Right lobe of liver (tissue), 6 donors: Measurements from ENCODE around the gene CTIF. TPM values are rescaled to one million over a fixed set of nuclear protein-coding genes. Genes with fewer than 3 reads are reported as not detected.

ENCODE experiments used
- ATAC-seq, 4 donors: fragments of 200-7000 bp; cut with Tn5 transposase; one replicate each; pipeline ENCODE4 v1.9.1; 2020; ENCODE audit warnings: mild to moderate bottlenecking in 4 of 4, moderate library complexity in 4 of 4
- DNase-seq, 3 donors: peaks; one replicate each; pipeline ENCODE4 v3.0.0-alpha.2; 2020
- H3K27ac ChIP-seq, 3 donors: fragments of 200-600 bp; one replicate each; pipeline ENCODE4 v1.8.0; 2022
- H3K27me3 ChIP-seq, 2 donors: fragments of 200-600 bp; one replicate each; pipeline ENCODE4 v1.8.0; 2022
- H3K36me3 ChIP-seq, 4 donors: fragments of 200-600 bp; sonication (generic) in 1 of 4; one replicate each; pipeline versions ENCODE4 v1.5.1 to v1.8.0; 2017 to 2022; ENCODE audit warnings: control low read depth in 1 of 4
- H3K4me1 ChIP-seq, 4 donors: fragments of 200-600 bp; sonication (generic) in 1 of 4; one replicate each; pipeline versions ENCODE4 v1.5.1 to v1.8.0; 2017 to 2022; ENCODE audit warnings: control low read depth in 1 of 4
- H3K4me3 ChIP-seq, 3 donors: fragments of 200-600 bp; one replicate each; pipeline ENCODE4 v1.8.0; 2022
- H3K9me3 ChIP-seq, 4 donors: fragments of 200-600 bp; sonication (generic) in 1 of 4; one replicate each; pipeline versions ENCODE4 v1.5.1 to v1.8.0; 2017 to 2022; ENCODE audit warnings: control low read depth in 1 of 4
- CTCF ChIP-seq, 4 donors: fragments of 200-600 bp in 3 of 4; fragments of 450-650 bp in 1 of 4; IDR thresholded peaks; one replicate each; pipeline versions ENCODE4 v1.5.1 to v1.8.0; 2016 to 2022; ENCODE audit warnings: antibody characterized with exemption in 4 of 4, mild to moderate bottlenecking in 2 of 4
- POLR2A ChIP-seq: fragments of 450-650 bp; IDR thresholded peaks from one replicate; pipeline ENCODE4 v1.6.1; 2017; ENCODE audit warnings: antibody characterized with exemption, mild to moderate bottlenecking
- WGBS: methylation state at CpG from one replicate; pipeline ENCODE4 v1.1.6; 2018; ENCODE audit warnings: low coverage, low lambda C conversion rate; ENCODE audit not compliant: insufficient coverage; ENCODE audit errors: missing lambda C conversion rate; 5-methylcytosine and 5-hydroxymethylcytosine counted together
- intact Hi-C, 2 donors: fragments of 100-400 bp; cut with DNase I; formaldehyde crosslinking; loops; one replicate each; pipeline versions ENCODE4 v1.11.2 to v1.14.1; 2022
- total RNA-seq, 6 experiments: library from RNA; depleted of rRNA in 2 of 6; stranded (reverse); fragments of >200 nt in 2 of 6; fragmentation: NEBNext Ultra II Directional in 3 of 6; extraction: Animal tissue kit (Norgen Biotek cat#: 25700) in 3 of 6; gene quantifications; one replicate each; pipeline versions ENCODE4 v1.1.0 to v1.2.4, GENCODE V29; 2016 to 2023
- donor health status: DM: no; HTN: yes; CAD: no.
- donor health status: DM: no; HTN: no; CAD: no.
- donor health status: DM: no; HTN: no; CAD: no.
- donor health status: DM: no; HTN: yes; CAD: no.
- donor health status: DM: no; HTN: yes; CAD: no.

Gene CTIF
- total RNA-seq, 6 experiments from 2014 or later, result 29.0 to 60.6 (median 43.1) TPM

DNA sequence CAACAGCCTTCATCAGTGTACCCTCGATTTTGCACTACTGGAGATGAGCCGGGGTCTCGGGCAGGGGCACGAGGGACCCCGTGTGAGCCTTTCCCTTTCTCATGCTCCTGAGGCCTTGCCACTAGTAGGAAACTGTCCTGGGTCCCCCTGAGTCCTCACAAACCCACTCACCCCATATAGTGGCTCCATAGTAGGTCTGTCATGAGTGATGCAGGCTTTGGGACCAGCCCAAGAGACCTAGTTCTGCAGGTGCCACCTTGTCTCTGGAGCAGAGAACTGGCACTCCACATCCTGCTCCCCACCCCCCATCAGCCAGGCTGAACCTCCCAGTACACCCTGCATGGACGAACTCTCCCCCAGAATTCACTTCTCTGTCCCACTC lies 224.9 kb downstream of the CTIF start:
- Histone ChIP-seq H3K36me3 (peaks cover 0 to 62% (median 11%) of the 10 kb centered on the region in 4 donors), H3K27ac (no peak overlapping the region), H3K4me1 (no peaks in the 10 kb centered on the region), H3K27me3 (no peaks in the 10 kb centered on the region), H3K9me3 (no peaks in the 10 kb centered on the region), H3K4me3 (no peak overlapping the region)
- intact Hi-C loops, result no loop called here
- no peak for TF ChIP-seq POLR2A
- TF ChIP-seq CTCF (IDR thresholded peaks at IDR 0.05), result no peak
- DNase-seq (peak in 1 of 3 donors; percentile 15), ATAC-seq (no peak)
- WGBS, result 73% methylated on average over 2 of the region's 6 CpGs

DNA sequence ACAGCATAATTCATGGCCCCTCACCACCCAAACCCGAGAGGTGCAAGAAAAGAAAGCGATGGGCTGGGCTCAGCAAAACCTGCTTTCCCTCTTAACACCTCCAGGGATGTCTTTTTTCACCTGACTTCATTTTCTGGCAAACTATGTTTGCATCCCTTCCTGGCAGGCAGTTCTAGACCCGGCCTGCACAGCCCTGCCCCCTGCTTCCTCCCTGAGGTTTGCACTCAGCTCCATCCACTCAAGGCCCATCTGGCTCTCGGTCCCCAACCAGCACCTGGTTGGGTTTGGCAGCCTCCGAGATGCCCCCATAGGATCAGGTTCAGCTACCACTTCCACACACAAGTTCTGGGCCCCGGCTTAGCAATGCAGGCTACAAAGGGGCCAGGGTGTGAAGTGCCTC lies 226.2 kb downstream of the CTIF start:
- 76% methylated on average over 4 of the region's 6 CpGs for WGBS
- Histone ChIP-seq H3K4me3 (no peak overlapping the region), H3K27me3 (no peaks in the 10 kb centered on the region), H3K36me3 (peaks cover 0 to 59% (median 11%) of the 10 kb centered on the region in 4 donors), H3K27ac (no peak overlapping the region), H3K4me1 (no peaks in the 10 kb centered on the region), H3K9me3 (no peaks in the 10 kb centered on the region)
- intact Hi-C loops, result no loop called here
- peak in 1 of 4 donors; percentile 20 for ATAC-seq
- no peak for TF ChIP-seq POLR2A
- no peak for TF ChIP-seq CTCF (IDR thresholded peaks at IDR 0.05)
- peak in 1 of 3 donors; percentile 40 for DNase-seq

DNA sequence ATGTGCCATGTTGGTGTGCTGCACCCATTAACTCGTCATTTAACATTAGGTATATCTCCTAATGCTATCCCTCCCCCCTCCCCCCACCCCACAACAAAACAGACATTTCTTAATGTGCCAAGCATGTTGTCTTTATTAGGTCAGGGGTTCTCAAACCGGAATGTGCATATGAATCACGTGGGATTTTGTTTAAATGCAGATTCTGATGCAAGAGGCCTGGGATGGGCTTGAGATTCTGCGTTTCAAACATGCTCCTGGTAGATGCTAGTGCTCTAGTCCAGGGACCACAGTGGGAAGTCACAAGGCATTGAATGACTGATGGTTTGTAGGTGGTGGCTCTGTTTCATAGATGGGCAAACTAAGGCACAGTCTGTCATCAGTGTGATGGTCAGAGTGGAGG lies 227.2 kb downstream of the CTIF start:
- no peak for TF ChIP-seq POLR2A
- no peak for TF ChIP-seq CTCF (IDR thresholded peaks at IDR 0.05)
- no peak overlapping the region for H3K4me3 ChIP-seq
- WGBS, result 76% methylated on average over 4 of the region's 4 CpGs
- no peaks in the 10 kb centered on the region for H3K9me3 ChIP-seq
- H3K36me3 ChIP-seq, result peaks cover 0 to 63% (median 11%) of the 10 kb centered on the region in 4 donors
- no peaks in the 10 kb centered on the region for H3K27me3 ChIP-seq
- no peaks in the 10 kb centered on the region for H3K4me1 ChIP-seq
- no peak for ATAC-seq
- no peak overlapping the region for H3K27ac ChIP-seq
- intact Hi-C loops, result no loop called here
- no peak for DNase-seq

DNA sequence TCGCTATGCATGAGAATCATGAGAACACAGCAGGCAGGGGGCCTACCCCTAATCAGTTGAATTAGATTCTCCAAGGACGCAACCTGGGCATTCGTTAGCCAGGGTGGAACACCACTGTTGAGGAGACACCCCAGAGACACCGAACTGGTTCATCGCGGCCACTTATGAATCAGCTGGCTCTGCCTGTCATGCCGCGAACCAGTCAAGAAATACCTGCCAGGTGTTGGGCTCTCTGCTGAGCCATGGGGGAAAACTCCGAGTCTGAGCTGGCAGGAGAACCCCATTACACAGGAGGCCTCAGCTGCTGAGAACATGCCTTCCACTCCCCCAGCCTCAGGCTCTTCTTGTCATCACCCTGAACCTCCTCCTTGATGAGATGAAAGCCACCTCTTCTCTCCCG lies 227.7 kb downstream of the CTIF start:
- 100% methylated on average over 2 of the region's 10 CpGs for WGBS
- no peak for TF ChIP-seq CTCF (IDR thresholded peaks at IDR 0.05)
- TF ChIP-seq POLR2A, result no peak
- H3K27ac ChIP-seq, result no peak overlapping the region
- ATAC-seq (no peak), DNase-seq (peak in 2 of 3 donors; percentile 5 to 17)
- no peaks in the 10 kb centered on the region for H3K4me1 ChIP-seq
- H3K27me3 ChIP-seq, result no peaks in the 10 kb centered on the region
- intact Hi-C loops, result no loop called here
- H3K36me3 ChIP-seq, result peaks cover 0 to 58% (median 11%) of the 10 kb centered on the region in 4 donors
- no peak overlapping the region for H3K4me3 ChIP-seq
- no peaks in the 10 kb centered on the region for H3K9me3 ChIP-seq
